ENCODE measurements around the gene FAAP20.

The FAAP20 gene

DNA sequence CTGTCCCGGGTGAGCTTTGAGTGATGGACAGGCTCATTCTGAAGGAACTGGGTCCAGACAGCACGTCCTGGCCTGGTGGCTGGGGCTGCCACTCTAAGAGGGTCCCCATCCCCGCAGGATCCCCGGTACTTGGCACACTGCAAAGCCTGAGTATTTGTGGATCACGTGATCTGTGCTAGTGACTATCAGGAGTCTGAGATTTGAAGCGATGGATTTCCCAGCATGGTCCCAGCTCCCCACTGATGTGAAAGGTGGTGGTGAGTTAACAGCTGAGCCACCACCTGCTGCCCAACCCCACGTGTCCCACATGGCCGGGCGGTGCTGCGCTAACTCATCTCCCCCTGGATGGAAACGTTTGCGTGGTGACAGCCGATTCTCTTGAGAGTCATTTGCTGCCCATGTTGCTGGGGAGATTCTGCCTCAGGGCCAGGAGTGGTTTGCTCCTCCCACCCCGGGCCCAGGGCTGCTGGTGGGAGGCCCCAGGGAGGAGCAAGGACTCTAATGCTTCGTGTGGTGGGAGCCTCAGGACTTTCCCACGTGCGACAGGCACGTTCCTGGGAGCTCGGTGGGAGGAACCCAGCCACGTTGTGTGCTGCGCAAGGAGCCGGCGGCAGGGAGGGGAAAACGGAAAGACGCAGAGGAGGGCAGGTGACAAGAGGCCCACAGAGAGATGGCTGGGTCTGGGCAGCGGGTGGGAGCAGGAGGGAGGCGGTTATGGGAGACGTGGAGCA is 15.1 kb downstream of the FAAP20 start:
- H3K27ac ChIP-seq, result no peak overlapping the region
- H3K4me3 ChIP-seq (ENCODE audit: low read depth, low read length), result no peak overlapping the region
- TF ChIP-seq, protein P1, sequence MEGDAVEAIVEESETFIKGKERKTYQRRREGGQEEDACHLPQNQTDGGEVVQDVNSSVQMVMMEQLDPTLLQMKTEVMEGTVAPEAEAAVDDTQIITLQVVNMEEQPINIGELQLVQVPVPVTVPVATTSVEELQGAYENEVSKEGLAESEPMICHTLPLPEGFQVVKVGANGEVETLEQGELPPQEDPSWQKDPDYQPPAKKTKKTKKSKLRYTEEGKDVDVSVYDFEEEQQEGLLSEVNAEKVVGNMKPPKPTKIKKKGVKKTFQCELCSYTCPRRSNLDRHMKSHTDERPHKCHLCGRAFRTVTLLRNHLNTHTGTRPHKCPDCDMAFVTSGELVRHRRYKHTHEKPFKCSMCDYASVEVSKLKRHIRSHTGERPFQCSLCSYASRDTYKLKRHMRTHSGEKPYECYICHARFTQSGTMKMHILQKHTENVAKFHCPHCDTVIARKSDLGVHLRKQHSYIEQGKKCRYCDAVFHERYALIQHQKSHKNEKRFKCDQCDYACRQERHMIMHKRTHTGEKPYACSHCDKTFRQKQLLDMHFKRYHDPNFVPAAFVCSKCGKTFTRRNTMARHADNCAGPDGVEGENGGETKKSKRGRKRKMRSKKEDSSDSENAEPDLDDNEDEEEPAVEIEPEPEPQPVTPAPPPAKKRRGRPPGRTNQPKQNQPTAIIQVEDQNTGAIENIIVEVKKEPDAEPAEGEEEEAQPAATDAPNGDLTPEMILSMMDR (IDR thresholded peaks at IDR 0.05), result no peak
- H2AFZ ChIP-seq, result no peak overlapping the region
- H3K9me3 ChIP-seq (ENCODE audit: control insufficient read depth, low read length), result no peaks in the 10 kb centered on the region
- H3K36me3 ChIP-seq (ENCODE audit: control insufficient read depth, insufficient read depth, low read length), result no peaks in the 10 kb centered on the region
- H3K9ac ChIP-seq, result no peak overlapping the region
- no peaks in the 10 kb centered on the region for H3K27me3 ChIP-seq (ENCODE audit: control insufficient read depth, insufficient read depth, low read length)
- no peaks in the 10 kb centered on the region for H3K79me2 ChIP-seq
- no peaks in the 10 kb centered on the region for H3K4me1 ChIP-seq
- no peak overlapping the region for H3K4me2 ChIP-seq (ENCODE audit: low read length)

- Histone ChIP-seq H3K4me1 (no peaks in the 10 kb centered on the region), H3K79me2 (no peaks in the 10 kb centered on the region), H3K9me3 (ENCODE audit: control insufficient read depth, low read length) (no peaks in the 10 kb centered on the region), H3K4me3 (ENCODE audit: low read depth, low read length) (no peak overlapping the region), H3K36me3 (ENCODE audit: control insufficient read depth, insufficient read depth, low read length) (no peaks in the 10 kb centered on the region), H3K27ac (no peak overlapping the region), H2AFZ (no peak overlapping the region), H3K27me3 (ENCODE audit: control insufficient read depth, insufficient read depth, low read length) (no peaks in the 10 kb centered on the region), H3K9ac (no peak overlapping the region), H3K4me2 (ENCODE audit: low read length) (no peak overlapping the region)
- TF ChIP-seq, protein P1 (IDR thresholded peaks at IDR 0.05), result no peak
Measured at GRCh38 chr1:2178875-2179274, 15.7 kb downstream of the FAAP20 start.

DNA sequence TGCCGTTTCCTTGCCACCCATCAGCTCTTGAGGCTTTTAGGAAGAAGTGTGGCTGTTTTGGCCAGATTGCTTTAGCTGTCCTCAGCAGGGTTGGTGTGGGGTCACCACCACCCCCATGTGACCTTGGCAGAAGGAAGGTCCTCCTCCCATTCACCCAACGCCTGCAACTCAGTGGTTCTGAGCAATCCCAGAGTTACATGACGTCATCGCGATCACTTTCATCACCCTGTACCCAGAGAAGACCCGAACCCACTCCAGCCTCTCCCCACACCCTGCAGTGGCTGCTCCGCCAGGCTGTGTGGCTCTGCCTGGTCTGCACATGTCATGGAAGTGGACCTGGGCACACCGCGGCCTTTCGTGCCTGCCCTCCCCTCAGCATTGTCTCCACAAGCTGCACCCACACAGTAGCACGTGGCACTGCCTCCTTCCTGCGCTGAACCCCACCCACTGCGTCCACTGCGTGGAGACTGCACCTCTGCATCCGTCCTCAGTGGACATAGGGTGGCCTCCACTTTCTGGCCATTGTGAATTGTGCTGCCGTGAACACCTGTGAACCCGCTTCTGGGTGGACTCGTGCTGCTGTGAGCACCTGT is 16.5 kb downstream of the FAAP20 start:
- H2AFZ ChIP-seq, result no peak overlapping the region
- no peak overlapping the region for H3K27ac ChIP-seq
- no peaks in the 10 kb centered on the region for H3K79me2 ChIP-seq
- no peak overlapping the region for H3K9ac ChIP-seq
- no peak overlapping the region for H3K4me2 ChIP-seq (ENCODE audit: low read length)
- H3K4me3 ChIP-seq (ENCODE audit: low read depth, low read length), result no peak overlapping the region
- H3K4me1 ChIP-seq, result no peaks in the 10 kb centered on the region
- TF ChIP-seq, protein P1 (IDR thresholded peaks at IDR 0.05), result no peak
- H3K36me3 ChIP-seq (ENCODE audit: control insufficient read depth, insufficient read depth, low read length), result no peaks in the 10 kb centered on the region
- no peaks in the 10 kb centered on the region for H3K9me3 ChIP-seq (ENCODE audit: control insufficient read depth, low read length)
- no peaks in the 10 kb centered on the region for H3K27me3 ChIP-seq (ENCODE audit: control insufficient read depth, insufficient read depth, low read length)

GRCh38 chr1:2177541-2177940 is 17.0 kb downstream of the FAAP20 start:
- TF ChIP-seq, protein P1 (IDR thresholded peaks at IDR 0.05), result no peak
- Histone ChIP-seq H3K79me2 (no peaks in the 10 kb centered on the region), H3K36me3 (ENCODE audit: control insufficient read depth, insufficient read depth, low read length) (no peaks in the 10 kb centered on the region), H3K9ac (no peak overlapping the region), H3K27ac (no peak overlapping the region), H3K27me3 (ENCODE audit: control insufficient read depth, insufficient read depth, low read length) (no peaks in the 10 kb centered on the region), H3K4me3 (ENCODE audit: low read depth, low read length) (no peak overlapping the region), H3K4me2 (ENCODE audit: low read length) (no peak overlapping the region), H3K4me1 (no peaks in the 10 kb centered on the region), H3K9me3 (ENCODE audit: control insufficient read depth, low read length) (no peaks in the 10 kb centered on the region), H2AFZ (no peak overlapping the region)

- no peak overlapping the region for H3K27ac ChIP-seq
- H2AFZ ChIP-seq, result no peak overlapping the region
- no peaks in the 10 kb centered on the region for H3K9me3 ChIP-seq (ENCODE audit: control insufficient read depth, low read length)
- H3K36me3 ChIP-seq (ENCODE audit: control insufficient read depth, insufficient read depth, low read length), result no peaks in the 10 kb centered on the region
- H3K79me2 ChIP-seq, result no peaks in the 10 kb centered on the region
- no peak overlapping the region for H3K9ac ChIP-seq
- H3K4me1 ChIP-seq, result no peaks in the 10 kb centered on the region
- no peaks in the 10 kb centered on the region for H3K27me3 ChIP-seq (ENCODE audit: control insufficient read depth, insufficient read depth, low read length)
- no peak overlapping the region for H3K4me2 ChIP-seq (ENCODE audit: low read length)
- H3K4me3 ChIP-seq (ENCODE audit: low read depth, low read length), result no peak overlapping the region
- TF ChIP-seq, protein P1 (IDR thresholded peaks at IDR 0.05), result no peak
Measured at GRCh38 chr1:2176615-2177014, 18.0 kb downstream of the FAAP20 start.
